ENCODE data around the gene CDRT4.

The CDRT4 gene

DNA sequence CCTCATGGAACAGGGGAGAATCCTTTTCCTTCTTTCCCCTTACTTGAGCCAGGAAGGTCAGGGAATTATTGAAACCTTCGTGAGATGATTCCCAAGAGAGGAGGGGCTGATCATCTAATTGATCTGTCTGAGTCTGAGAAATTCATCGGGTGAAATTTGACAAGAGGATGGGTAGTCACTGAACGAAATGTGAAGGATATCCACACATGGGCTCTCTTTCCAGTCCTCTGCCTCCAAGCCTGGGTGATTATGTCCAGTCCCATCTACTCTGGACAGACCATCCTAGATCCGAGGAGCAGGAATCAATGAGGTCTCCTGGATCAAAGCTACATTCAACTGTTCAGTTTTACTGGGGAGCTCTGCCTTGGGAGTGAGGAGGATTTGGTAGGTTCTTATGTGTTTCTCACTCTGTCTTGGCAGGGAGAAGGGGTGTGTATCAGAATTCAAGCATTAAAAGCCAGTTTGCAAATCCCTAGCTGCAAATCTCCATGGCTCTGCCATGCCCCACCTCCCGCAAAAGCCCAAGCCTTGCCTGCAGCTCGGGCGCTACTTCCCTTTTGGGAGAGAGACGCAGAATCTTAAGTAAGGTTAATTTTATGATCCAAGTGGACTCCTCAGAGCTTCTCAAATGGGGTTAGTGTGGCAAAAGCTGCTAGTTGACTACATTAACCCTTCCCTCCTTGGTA lies 78.9 kb downstream of the CDRT4 start:
- DNase-seq: no peak

DNA sequence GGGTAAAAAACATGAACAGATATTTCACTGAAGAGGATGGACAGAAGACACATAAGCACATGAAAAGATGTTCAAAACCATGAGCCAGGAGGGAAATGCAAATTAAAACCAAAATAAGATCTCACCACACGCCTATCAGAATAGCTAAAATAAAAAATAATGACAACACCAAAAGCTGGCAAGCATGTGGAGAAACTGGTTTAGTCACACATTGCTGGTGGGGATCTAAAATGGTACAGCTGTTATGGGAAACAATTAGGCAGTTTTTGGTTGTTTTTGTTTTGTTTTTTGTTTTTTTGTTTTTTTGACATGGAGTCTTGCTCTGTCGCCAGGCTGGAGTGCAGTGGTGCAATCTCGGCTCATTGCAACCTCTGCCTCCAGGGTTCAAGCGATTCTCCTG lies 81.3 kb downstream of the CDRT4 start:
- DNase-seq: no peak
